ENCODE measurements around the gene RFX8.
A peak's percentile ranks its signal among the peaks of the same experiment; 100 is the strongest.

The RFX8 gene

DNA sequence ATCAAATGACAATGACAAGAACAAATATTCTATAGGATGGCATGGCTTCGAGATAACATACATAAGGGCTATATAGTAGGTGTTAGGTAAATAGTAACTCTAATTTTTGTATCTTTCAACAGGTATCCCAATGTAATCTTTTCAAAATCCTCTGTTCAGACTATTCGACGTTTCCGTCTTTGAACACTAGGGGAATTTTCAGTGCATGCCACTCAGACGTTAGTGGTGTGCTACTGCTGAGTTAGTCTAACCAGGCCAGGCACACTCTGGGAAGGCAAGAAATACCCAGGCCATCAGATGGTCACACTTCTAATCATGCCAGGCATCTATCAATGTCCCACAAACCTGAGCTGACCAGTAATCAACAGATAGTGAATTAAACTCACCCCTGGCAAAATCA lies 73.0 kb downstream of the RFX8 start:
- CTCF ChIA-PET, result interaction anchor here (1.4 to 1.5 kb wide), 2 partner anchors 14 to 15 kb away, joined by 6 to 9 read pairs; partner anchors contain the start of gene CREG2
- TF ChIP-seq, protein P1, sequence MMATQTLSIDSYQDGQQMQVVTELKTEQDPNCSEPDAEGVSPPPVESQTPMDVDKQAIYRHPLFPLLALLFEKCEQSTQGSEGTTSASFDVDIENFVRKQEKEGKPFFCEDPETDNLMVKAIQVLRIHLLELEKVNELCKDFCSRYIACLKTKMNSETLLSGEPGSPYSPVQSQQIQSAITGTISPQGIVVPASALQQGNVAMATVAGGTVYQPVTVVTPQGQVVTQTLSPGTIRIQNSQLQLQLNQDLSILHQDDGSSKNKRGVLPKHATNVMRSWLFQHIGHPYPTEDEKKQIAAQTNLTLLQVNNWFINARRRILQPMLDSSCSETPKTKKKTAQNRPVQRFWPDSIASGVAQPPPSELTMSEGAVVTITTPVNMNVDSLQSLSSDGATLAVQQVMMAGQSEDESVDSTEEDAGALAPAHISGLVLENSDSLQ (IDR thresholded peaks at IDR 0.05), result peak; percentile 74
- no peak for TF ChIP-seq SUZ12 (IDR thresholded peaks at IDR 0.05)
- TF ChIP-seq NFRKB (IDR thresholded peaks at IDR 0.05), result no peak
- no peak for TF ChIP-seq SP1 (IDR thresholded peaks at IDR 0.05)
- POLR2A ChIA-PET, result no interaction called here
- peak; percentile 26 for DNase-seq (ENCODE audit: extremely low spot score)

DNA sequence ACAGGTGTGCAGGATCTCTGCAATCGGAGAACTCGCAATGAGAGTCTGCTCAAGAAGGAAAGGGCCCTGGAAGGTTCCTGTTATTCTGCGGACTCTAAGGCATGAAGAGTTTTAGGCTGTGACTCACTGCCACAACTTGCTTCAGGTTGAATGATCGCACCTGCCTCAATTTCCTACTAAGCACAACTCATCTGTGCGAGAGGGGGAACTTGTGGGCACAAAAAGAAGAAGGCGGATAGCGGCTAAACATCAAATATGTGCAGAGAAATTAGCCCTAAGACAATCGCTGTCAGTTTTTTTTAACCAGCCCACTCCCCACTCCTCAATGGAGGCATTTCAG lies 73.6 kb downstream of the RFX8 start:
- ChIA-PET CTCF (interaction anchor here (1.4 to 1.5 kb wide), 2 partner anchors 13 to 14 kb away, joined by 4 to 6 read pairs; no protein-coding TSS in a partner anchor), POLR2A (no interaction called here)
- no peak for TF ChIP-seq TARDBP (IDR thresholded peaks at IDR 0.05)
- no peak for DNase-seq (ENCODE audit: extremely low spot score)

DNA sequence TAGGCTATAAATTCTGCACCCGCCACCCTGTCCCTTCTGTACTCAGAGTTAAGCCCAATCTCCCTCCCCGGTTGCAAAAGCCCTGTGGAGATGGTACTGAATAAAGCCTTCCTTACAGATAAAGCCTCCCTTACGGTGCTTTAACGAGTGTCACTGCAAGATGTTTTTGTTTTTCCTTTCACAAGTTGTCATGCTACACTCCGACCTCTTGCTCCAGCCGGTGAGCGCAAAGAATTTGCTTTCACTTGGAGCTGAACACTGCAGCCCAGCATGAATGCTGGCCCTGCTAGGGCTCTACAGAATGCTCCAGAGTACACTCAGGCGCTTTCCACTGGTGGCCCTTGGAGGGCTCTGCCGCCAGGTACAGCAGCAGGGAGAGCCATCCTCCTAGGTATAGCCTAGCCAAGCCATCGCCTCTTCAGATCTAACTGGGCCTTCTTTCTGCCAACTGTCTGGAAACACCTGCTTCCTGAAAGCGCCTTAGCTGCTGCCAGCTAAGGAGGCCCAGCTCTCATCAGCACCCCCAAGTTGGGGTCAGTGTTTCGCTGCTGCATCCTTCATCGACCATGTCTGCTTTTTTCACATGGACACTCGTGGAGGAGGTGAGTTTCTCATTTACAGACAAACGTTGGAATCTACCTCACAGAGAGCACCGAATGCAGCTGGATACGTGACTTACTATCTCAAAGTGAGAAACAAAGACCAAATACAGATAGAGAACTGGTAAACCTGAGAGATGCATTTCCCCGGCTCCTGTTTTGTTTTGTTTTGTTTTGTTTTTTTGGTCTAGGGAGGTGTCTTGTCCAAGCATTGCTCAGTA lies 74.2 kb downstream of the RFX8 start:
- DNase-seq (ENCODE audit: extremely low spot score), result no peak
- ChIA-PET POLR2A (no interaction called here), CTCF (interaction anchor here (1.4 to 1.8 kb wide), 3 partner anchors 13 to 58 kb away, joined by 4 to 7 read pairs (median 6); no protein-coding TSS in a partner anchor)
- TF ChIP-seq LEF1 (IDR thresholded peaks at IDR 0.05; ENCODE audit: borderline replicate concordance), result no peak

DNA sequence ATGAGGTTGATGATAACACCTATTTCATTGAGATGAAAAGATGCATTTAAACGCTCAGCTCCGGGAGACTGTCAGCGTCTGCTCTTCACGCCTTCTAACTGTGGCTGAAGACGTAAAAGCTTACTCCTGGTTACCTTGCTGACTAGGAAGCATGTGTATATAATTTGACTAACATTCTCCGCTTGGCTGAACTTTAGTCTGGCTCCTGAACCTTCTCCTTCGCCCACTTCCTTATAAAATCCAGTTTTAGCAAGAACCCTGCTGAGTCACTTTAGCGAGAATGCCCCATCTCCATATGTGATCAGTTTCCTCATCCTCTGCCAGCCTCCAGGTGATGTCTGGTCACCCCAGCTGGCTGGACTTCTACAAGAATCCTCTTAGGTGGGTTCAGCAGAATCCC lies 74.9 kb downstream of the RFX8 start:
- POLR2A ChIA-PET, result no interaction called here
- DNase-seq (ENCODE audit: extremely low spot score), result no peak
- TF ChIP-seq FOXM1 (IDR thresholded peaks at IDR 0.05; ENCODE audit: borderline replicate concordance), result no peak
- no peak for TF ChIP-seq LEF1 (IDR thresholded peaks at IDR 0.05; ENCODE audit: borderline replicate concordance)
- no peak for TF ChIP-seq BHLHE40 (IDR thresholded peaks at IDR 0.05; ENCODE audit: borderline replicate concordance)
- TF ChIP-seq ARNT (IDR thresholded peaks at IDR 0.05), result no peak
- TF ChIP-seq HDGF (IDR thresholded peaks at IDR 0.05; ENCODE audit: borderline replicate concordance), result no peak
- TF ChIP-seq, protein P1 (IDR thresholded peaks at IDR 0.05), result no peak
- no peak for TF ChIP-seq FOXA1 (IDR thresholded peaks at IDR 0.05)
- TF ChIP-seq NFRKB (IDR thresholded peaks at IDR 0.05), result no peak
- TF ChIP-seq CTBP1 (IDR thresholded peaks at IDR 0.05; ENCODE audit: borderline replicate concordance), result no peak
- TF ChIP-seq ELF4 (IDR thresholded peaks at IDR 0.05), result no peak
- TF ChIP-seq TARDBP (IDR thresholded peaks at IDR 0.05), result no peak
- no peak for TF ChIP-seq SUZ12 (IDR thresholded peaks at IDR 0.05)
- no peak for TF ChIP-seq FOXK2 (IDR thresholded peaks at IDR 0.05)
- CTCF ChIA-PET, result interaction anchor here (1.4 to 1.8 kb wide), 2 partner anchors 13 to 58 kb away, joined by 4 to 7 read pairs; no protein-coding TSS in a partner anchor

DNA sequence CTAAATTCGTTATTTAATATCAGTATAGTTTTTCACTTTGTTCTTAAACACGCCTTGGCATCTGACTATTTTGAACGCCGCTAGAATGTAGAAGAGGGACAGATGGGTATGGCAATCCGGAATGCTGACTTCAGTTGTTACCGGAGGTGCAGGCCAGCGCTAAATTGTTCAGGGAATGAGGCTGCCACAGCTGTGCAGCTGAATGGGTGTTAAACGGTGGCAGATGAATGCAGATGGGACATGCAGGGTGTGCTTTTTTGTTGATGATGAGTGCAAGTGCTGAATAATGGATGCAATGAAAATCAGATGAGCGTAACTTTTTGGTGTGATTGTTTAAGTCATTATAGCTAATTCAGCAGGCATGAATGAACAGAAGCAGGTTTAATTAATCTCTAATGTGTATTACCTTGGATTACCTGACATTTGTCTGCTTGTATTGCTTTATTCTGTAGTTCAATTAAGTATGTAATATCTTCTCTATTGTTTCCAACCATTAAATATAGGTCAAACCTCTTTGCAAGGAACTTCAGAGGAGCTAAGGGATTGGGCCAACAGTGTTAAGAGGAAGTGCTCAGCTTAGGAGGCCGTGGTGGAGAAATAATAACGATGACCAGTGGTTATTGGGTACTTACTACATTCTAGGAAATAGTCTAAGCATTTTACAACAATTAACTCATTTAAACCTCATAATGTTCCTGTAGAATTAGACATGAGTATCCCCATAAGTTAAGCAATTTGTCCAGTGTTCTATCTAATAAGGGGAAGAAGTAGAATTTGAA lies 75.7 kb downstream of the RFX8 start:
- POLR2A ChIA-PET, result interaction anchor here (1.5 kb wide), 1 partner anchor 91 kb away, joined by 4 read pairs; the partner anchor contains the start of gene RNF149
- CTCF ChIA-PET, result interaction anchor here (1.8 kb wide), 1 partner anchor 57 kb away, joined by 7 read pairs; no protein-coding TSS in a partner anchor
- DNase-seq (ENCODE audit: extremely low spot score), result no peak
- TF ChIP-seq, protein P1 (IDR thresholded peaks at IDR 0.05), result no peak
- TF ChIP-seq NFRKB (IDR thresholded peaks at IDR 0.05) (no peak), BHLHE40 (IDR thresholded peaks at IDR 0.05; ENCODE audit: borderline replicate concordance) (no peak), ZNF384 (IDR thresholded peaks at IDR 0.05) (no peak), SP1 (IDR thresholded peaks at IDR 0.05) (no peak), TARDBP (IDR thresholded peaks at IDR 0.05) (no peak), FOXM1 (IDR thresholded peaks at IDR 0.05; ENCODE audit: borderline replicate concordance) (no peak), LEF1 (IDR thresholded peaks at IDR 0.05; ENCODE audit: borderline replicate concordance) (no peak)

DNA sequence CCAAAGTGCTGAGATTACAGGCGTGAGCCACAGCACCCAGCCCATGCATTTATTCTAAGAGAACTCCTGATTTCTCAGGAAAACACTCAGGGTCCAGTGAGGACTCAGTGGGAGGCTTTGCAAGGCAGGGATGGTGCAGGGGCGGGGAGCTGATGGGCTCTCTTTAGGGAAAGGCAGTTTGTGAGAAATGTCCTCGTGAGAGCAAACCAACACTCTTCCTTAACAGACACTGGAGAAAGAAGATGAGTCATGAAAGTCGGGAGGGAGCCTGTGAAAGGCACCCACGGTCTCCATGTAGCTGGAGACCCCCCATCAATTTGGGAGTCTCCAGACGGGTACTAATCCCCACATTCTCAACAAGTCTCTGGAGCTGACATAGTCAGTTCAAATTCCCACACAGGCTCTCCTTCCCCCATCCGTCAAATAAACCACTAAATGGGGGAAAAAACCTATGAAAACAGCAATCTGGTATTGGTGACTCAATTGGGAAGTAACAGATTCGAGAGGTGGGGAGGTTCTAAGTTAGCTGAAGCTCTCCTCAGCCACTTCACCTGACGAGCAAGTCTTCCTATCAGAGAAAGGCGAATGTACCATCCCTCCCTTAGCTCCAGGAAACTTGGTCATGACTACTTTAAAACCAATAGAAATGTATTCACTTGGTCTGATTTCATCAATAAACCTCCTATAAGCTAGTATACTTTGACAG lies 76.6 kb downstream of the RFX8 start:
- POLR2A ChIA-PET, result interaction anchor here (1.5 kb wide), 1 partner anchor 90 kb away, joined by 4 read pairs; the partner anchor contains the start of gene RNF149
- CTCF ChIA-PET, result interaction anchor here (0.7 to 1.4 kb wide), 3 partner anchors 9 to 425 kb away, joined by 3 to 5 read pairs (median 3); partner anchors contain the start of gene CREG2

More for the DNA sequence above, 76.6 kb downstream of the RFX8 start:
- no peak for TF ChIP-seq ARNT (IDR thresholded peaks at IDR 0.05)
- TF ChIP-seq, protein P1 (IDR thresholded peaks at IDR 0.05), result no peak
- no peak for TF ChIP-seq HDGF (IDR thresholded peaks at IDR 0.05; ENCODE audit: borderline replicate concordance)
- no peak for TF ChIP-seq FOXK2 (IDR thresholded peaks at IDR 0.05)
- no peak for TF ChIP-seq ELF4 (IDR thresholded peaks at IDR 0.05)
- no peak for TF ChIP-seq ZNF384 (IDR thresholded peaks at IDR 0.05)
- no peak for TF ChIP-seq BHLHE40 (IDR thresholded peaks at IDR 0.05; ENCODE audit: borderline replicate concordance)
- no peak for TF ChIP-seq L3MBTL2 (conservative IDR thresholded peaks at IDR 0.05)
- TF ChIP-seq LEF1 (IDR thresholded peaks at IDR 0.05; ENCODE audit: borderline replicate concordance), result no peak
- TF ChIP-seq FOXM1 (IDR thresholded peaks at IDR 0.05; ENCODE audit: borderline replicate concordance), result no peak
- TF ChIP-seq SP1 (IDR thresholded peaks at IDR 0.05), result no peak
- TF ChIP-seq NFRKB (IDR thresholded peaks at IDR 0.05), result no peak
- TF ChIP-seq TARDBP (IDR thresholded peaks at IDR 0.05), result no peak
- no peak for TF ChIP-seq CTBP1 (IDR thresholded peaks at IDR 0.05; ENCODE audit: borderline replicate concordance)
- TF ChIP-seq FOXA1 (IDR thresholded peaks at IDR 0.05), result no peak
- TF ChIP-seq SUZ12 (IDR thresholded peaks at IDR 0.05), result no peak
- DNase-seq (ENCODE audit: extremely low spot score), result no peak
